Left kidney (tissue), 8 donors: ENCODE results near the gene GPR75. TPM values are rescaled to one million over a fixed set of nuclear protein-coding genes. Genes with fewer than 3 reads are reported as not detected.

Source experiments
- DNase-seq: peaks from one replicate; pipeline ENCODE4 v3.0.0-alpha.2; 2013
- long read RNA-seq, 8 donors: transcript quantifications; one replicate each; lab custom pipeline, GENCODE V29; 2026
- polyA plus RNA-seq: library from polyadenylated mRNA; unstranded; fragments of 120-200 nt; gene quantifications from one replicate; pipeline ENCODE4 v1.2.1, GENCODE V29; 2013; ENCODE audit not compliant: insufficient read length

GPR75 gene
- 5.0 TPM for polyA plus RNA-seq
- long read RNA-seq, donor 1: 0 reads
- long read RNA-seq, donor 2: 0 reads
- long read RNA-seq, donor 3, partial matches to known transcripts: 0 of 1 reads
- long read RNA-seq, donor 3, other reads (novel, unspliced or antisense): 0 of 1 reads
- long read RNA-seq, donor 4: 0 reads
- long read RNA-seq, donor 5: 0 reads
- long read RNA-seq, donor 6: 0 reads
- long read RNA-seq, donor 7: 0 reads
- long read RNA-seq, donor 8, partial matches to known transcripts: 0 of 1 reads
- long read RNA-seq, donor 8, other reads (novel, unspliced or antisense): 0 of 1 reads

GRCh38 chr2:53859206-53860181, at the start of gene GPR75:
Gene GPR75, minus strand, starts transcription at chr2:53859967. Its CDS starts 5,211 bp downstream, at chr2:53854756.
- peak; percentile 27 for DNase-seq

- DNase-seq: no peak
Measured at GRCh38 chr2:53907582-53907981, 47.8 kb upstream of the GPR75 start.

- DNase-seq: no peak
Measured at GRCh38 chr2:53905396-53905795, 45.6 kb upstream of the GPR75 start.

GRCh38 chr2:53903011-53903410, 43.2 kb upstream of the GPR75 start:
- DNase-seq: no peak

GRCh38 chr2:53901192-53901591, 41.4 kb upstream of the GPR75 start:
- DNase-seq: no peak

DNA sequence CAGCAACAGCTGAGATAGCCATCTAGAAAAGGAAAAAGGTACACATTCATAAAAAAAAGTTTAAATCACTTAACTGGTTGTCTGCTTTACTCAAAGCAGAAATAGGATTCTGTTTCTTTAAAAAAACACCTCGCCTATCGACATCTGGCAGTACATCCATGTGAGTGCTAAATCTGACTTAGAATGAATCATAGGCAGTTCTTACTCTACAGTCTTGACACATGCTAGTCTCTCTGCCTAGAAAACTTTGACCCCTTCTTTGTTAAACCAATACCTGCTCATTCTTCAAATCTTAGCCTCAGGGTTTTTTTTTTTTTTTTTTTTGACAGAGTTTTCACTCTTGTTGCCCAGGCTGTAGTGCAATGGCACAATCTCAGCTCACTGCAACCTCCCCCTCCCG, 37.1 kb upstream of the GPR75 start:
- DNase-seq: no peak

DNA sequence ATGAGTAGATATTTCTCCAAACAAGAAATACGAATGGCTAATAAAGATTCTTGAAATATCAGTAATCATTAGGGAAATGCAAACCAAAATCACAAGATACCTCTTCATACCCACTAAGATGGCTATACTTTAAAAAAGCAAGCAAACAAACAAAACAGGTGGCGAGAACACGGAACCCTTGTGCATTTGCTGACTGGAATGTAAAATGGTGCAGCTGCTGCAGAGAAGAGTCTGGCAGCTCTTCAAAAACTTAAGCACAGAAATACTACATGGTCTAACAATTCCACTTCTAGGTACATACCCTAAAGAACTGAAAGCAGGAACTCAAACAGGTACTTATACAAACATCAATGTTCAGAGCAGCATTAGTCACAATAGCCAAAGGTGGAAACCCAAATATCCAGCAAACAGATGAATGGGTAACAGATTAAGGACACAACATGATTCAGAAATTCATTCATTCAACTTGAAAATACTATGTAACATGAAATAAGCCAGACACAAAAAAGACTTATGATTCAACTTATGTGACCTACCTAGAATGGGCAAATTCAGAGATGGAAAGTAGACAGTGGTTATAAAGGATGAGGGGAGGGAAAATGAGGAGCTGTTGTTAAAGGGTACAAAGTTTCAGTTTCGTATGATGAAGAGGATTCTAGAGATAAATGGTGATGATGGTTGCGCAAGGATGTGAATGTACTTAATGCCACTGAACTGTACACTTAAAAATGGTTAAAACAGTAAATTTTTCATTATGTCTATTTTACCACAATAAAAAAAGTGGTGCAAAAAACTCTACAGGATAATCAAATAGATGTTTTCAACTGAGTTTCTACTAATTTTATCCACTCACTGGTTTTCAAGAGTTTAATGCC, 26.9 kb upstream of the GPR75 start:
- no peak for DNase-seq

GRCh38 chr2:53884883-53885282, 25.1 kb upstream of the GPR75 start:
- DNase-seq: no peak

DNA sequence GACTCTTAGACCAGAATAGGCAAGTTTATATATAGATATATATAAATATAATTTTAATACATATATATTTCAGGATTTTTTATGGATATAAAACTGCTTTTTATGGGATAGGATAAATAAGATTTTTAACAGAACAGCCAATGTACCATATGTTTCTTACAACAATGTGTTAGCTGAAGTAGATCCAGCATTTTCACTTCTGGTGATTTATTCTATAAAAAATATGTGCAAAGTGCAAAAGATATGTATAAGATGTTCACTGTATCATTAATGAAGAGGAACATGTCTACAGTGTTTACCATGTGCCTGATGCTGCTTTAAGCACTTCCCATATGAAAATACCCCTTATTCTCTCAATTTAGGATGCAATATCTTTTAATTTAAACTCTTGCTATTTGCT, 22.2 kb upstream of the GPR75 start:
- DNase-seq: no peak

- DNase-seq: no peak
Measured at GRCh38 chr2:53881360-53881759, 21.6 kb upstream of the GPR75 start.

GRCh38 chr2:53880756-53881155, 21.0 kb upstream of the GPR75 start:
- DNase-seq: no peak

DNA sequence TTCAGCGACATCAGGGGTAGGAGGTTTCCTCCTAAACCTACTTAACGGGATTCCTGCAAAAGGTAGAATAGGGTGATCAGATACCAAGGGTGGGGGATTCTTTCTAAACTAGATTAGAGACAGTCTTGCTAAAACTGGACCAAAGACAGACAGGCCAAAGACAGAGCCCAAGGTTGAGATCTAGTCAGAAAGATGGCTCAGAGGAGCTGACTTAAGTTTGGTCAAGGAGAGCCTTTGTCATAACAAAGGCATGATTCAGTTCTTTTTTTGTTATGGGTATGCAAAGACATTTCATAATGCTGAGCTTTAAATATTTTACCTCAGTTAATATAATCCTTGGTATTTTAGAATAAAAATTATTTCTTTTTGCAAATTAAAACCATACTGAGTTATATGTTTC, 17.8 kb upstream of the GPR75 start:
- DNase-seq: no peak

DNA sequence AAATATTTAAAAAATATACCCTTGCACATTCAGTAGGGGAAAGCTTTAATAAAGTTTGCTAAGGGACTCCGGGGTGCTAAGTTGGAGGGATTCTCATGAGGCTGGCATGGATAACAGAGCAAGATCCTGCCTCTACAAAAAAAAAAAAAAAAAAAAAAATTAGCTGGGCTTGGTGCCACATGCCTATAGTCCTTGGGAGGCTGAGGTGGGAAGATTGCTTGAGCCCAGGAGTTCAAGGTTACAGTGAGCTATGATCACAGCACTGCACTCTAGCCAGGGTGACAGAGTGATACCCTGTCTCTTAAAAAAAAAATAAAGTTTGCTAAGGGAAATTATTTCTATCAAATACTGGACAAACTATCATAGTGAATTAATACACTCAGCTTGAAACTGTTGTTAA, 17.3 kb upstream of the GPR75 start:
- no peak for DNase-seq

GRCh38 chr2:53874401-53874950, 14.7 kb upstream of the GPR75 start:
- no peak for DNase-seq

DNA sequence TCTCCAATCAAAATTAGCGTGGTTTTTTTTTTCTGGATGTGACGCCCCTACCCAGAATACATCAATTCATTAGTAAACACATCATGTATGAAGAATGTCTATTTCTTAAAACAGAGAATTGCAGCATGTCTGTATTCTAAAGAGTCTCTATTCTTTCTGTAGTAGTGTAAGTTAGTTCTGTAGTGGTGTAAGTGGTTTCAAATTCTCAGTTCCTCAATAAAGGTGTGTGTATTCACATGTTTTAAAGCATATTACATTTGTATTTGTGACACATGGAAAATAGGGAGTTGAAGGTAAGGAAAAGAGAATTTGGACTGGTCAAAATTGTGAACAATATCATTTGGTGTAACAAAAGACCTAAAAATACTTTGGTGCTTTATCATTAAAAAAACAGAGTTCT, 8.0 kb upstream of the GPR75 start:
- no peak for DNase-seq

DNA sequence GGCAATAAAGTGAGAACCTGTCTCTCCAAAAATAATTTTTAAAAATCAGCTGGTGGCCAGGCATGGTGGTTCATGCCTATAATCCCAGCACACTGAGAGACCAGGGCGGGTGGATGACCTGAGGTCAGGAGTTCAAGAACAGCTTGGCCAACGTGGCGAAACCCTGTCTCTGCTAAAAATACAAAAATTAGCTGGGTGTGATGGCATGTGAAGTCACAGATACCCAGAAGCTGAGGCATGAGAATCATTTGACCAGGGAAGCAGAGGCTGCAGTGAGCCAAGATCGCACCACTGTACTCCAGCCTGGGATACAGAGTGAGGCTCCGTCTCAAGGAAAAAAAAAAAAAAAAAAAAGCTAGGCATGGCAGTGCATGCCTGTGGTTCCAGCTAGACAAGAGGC, 7.4 kb upstream of the GPR75 start:
- no peak for DNase-seq

DNA sequence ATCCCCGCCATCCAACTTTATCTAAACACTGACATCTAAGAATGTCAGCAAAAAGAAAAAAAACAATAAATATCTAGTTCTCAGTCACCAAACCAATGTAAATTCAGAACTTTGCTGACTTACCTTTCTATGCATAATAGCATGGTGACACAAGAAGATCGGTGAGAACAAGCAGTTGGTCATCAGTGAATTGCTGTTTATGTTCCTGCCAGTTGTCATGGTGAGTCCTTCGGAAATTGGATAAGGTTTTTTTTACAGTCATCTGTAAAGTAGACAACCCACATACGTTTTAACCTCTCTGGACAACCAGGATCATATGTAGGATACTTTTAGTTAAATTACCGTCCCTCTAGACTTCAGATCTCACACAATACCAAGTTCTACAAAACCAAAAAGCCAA, 6.2 kb upstream of the GPR75 start:
- no peak for DNase-seq

DNA sequence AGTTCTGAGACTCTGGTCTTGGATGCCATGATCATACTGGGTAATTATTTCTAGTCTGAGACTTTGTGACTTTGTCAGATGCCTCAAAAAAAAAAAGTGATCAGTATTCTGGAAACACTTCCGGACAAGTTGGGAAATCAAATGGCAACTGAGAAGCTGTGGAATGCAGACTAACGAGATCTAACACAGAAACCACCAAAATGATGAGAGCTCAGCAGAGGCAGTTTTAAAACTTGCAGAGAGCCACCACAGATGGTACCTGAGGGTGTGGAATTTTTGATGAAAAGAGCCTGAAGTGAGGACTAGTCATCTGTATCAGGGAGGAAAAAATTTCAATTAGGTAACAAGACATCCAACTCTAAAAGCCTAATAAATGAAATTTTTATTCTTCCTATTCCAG, 5.5 kb upstream of the GPR75 start:
- DNase-seq: no peak

DNA sequence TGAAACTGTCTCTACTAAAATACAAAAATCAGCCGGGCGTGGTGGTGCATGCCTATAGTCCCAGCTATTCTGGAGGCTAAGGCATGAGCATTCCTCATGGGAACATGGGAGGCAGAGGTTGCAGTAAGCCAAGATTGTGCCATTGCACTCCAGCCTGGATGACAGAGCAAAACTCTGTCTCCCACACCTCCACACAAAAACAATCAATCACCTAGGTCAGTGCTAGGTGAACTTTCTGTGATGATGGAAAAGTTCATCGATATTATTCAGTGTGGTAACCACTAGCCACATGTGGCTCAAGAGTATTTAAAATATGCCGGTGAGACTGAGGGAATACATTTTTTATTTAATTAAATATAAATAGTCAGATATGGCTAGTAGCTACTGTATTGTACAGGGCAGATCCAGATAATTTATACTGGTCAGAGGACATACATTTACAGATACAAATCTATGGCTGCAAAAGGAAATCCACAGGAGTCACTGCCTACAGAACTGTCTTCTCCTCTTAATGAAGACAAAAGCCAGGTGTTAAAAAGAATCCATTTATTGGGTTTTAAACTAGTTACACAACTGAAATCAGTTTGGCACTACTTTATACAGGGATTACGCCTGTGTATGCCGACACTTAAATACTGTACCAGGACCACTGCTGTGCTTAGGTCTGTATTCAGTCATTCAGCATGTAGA, 3.9 kb upstream of the GPR75 start:
- DNase-seq: no peak

DNA sequence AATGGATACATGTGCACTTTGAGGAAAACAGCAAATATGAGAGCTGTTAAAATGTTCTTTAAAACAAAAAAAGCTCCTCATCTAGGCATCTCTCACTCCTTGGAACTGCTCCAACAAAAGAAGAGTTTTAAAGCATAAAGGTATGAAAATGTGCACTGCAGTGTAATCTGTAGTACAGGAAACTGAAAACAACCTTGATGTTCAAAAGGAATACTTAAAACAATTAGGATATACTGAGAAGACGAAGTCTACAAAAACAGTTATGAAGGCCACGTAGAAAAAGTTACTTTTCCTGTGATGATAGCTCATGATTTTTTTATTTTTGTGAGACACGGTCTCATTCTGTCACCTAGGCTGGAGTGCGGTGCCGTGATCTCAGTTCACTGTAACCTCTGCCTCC, 2.1 kb upstream of the GPR75 start:
- no peak for DNase-seq

DNA sequence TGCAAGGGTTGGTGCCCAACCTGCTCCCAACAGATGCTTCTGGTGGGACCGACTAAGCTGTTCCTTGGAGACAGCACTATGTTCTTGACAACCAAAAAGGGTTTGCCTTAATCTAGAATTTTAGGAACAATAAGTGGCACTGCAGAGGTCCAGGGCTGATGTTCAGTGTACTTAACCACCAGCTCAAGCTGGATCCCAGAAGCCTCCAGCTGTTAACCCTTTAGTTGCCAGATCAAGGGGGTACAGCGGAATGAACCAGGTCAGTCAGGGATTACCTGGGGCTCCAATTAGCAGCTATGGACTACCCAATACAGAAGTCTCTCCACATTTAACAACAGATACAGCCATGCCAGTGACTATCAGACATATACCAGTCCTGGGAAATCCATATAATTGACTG, 3.5 kb downstream of the GPR75 start:
- DNase-seq: no peak
